ENCODE data around the gene CIITA.
"Not testable (repeated sequence)": the region's sequence is repeated elsewhere in the genome, so short reads cannot be mapped to it uniquely, and the experiment has no call there.

Gene CIITA

DNA sequence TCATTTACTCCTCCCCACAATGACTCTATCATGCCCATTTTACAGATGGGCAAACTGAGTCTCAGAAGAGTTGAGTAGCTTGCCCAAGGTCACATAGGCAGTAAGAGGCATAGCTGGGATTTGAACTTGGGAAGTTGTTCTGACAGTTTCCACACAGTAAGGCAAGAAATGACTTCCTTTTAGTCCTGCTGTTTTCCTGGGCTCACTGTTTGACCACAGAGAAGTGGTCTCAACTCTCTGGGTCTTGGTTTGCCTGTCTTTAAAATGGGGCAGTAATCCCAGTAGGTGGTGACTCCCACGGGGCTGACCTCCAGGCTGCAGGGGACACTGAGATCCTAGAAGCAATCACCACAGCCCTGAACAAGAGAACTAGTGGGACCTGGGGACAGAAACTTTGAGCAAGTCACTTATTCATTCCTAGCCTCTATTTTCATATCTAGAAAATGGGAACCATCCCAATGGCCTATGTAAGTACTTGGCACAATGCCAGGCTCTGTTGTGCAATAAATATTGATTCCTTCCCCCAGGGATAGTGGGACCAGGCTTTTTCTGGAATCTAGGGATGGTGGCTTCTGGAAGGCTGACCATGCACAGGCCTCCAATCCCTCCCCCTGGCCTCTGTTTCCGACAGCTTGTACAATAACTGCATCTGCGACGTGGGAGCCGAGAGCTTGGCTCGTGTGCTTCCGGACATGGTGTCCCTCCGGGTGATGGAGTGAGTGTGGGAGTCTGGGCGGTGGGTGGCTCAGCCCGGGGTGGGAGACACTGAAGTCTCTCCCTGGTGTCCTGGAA lies 44.7 kb downstream of the CIITA start:
- no peak for DNase-seq

GRCh38 chr16:10922328-10923145 lies 45.5 kb downstream of the CIITA start:
- no peak for DNase-seq

DNA sequence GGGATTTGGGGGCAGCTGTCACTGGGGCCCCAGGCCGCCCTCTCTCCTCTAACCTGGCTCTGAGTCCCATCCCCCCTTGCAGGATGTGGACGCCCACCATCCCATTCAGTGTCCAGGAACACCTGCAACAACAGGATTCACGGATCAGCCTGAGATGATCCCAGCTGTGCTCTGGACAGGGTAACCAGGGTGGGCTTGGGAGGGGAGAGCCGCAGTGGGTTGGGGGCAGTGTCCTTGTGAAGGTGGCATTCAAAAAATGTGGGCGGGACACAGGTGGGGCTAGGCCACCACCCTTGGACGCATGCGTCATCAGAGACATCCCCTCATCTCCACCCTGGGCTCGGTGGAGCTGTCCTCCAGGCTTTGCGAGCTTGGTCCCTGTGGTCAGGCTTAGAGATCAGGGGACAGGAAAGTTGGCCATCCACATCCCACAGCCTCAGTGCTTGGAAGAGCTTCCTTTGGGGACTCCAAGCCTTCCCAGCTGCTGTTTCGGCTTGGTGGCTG lies 46.2 kb downstream of the CIITA start:
- DNase-seq = no peak

- no peak for DNase-seq
Observed at GRCh38 chr16:10923650-10924214, 46.7 kb downstream of the CIITA start.

DNA sequence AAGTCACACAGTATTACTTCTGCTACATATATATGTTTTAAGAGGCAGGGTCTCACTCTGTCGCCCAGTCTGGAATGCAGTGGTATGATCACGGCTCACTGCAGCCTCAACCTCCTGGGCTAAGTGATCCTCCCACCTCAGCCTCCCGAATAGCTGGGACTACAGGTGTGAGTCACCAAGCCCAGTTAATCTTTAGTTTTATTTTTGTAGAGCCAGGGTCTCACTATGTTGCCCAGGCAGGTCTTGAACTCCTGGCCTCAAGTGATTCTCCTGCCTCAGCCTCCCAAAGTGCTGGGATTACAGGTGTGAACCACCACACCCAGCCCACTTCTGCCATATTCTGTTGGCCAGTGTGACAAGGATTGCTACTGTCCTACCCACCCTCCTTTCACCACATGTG lies 48.3 kb downstream of the CIITA start:
- DNase-seq = not testable (repeated sequence)

GRCh38 chr16:10926094-10926493 lies 49.1 kb downstream of the CIITA start:
- no peak for DNase-seq

- no peak for DNase-seq
Observed at GRCh38 chr16:10926867-10927266, 49.9 kb downstream of the CIITA start.

GRCh38 chr16:10927497-10928112 lies 50.6 kb downstream of the CIITA start:
- no peak for DNase-seq

DNA sequence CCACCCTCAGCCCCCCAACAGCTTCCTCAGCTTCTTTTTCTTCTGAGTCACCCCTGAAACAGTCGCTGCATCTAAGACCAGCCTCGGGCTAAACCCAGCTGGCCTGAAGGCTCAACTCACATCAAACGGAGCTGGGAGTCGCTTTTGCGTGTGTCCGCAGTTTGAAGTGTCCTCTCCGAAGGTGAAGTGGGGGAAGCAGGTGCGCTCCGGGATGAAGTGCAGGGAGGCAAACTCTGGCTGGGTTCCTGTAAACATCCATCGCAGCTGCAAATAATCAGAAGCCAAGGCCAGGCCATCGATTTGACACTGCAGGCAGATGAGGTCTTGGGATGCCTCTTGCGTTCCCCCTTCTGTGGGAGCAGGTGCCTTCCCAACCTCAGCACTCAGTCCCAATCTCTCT lies 52.1 kb downstream of the CIITA start:
- DNase-seq = not testable (repeated sequence)

DNA sequence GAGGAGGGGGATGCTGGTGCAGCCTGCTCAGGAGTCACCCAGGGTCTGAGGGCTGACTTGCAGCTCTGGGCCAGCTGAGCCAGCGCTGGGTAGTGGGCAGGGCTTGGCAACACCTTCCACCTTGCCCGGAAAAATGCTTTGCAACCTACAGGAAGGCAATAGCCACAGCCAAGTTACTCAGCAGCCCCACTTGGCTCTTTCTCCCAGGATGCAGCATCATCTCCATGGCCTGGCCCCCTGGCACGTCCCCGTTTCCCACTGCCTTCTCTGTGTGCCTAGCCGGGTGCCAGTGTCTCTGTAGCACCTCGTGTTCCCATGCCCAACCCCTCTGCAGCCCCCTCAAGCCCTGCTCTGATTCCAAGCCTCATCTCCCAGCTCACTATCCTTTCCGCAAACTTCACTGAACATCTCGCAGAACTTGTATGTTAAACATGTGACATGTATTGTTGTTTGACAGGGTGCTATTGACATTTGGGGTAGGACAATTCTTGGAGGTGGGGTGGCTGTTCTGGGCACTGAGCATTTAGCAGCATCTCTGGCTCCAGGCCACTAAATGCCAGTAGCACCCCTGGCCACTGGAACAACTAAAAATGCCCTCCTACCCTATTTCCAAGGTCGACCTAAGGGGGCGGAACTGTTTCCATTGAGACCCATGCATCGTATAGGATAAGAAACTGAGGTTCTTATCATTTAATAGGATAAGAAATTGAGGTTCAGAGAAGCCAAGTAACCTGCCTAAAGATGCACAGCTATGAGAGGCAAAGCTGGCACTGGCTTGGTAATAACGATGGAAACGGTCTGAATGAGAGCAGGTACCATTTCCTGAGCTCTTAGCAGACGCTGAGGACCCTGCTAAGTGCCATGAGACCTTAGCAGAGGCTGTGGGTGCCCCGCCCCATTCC lies 53.1 kb downstream of the CIITA start:
- DNase-seq = no peak

DNA sequence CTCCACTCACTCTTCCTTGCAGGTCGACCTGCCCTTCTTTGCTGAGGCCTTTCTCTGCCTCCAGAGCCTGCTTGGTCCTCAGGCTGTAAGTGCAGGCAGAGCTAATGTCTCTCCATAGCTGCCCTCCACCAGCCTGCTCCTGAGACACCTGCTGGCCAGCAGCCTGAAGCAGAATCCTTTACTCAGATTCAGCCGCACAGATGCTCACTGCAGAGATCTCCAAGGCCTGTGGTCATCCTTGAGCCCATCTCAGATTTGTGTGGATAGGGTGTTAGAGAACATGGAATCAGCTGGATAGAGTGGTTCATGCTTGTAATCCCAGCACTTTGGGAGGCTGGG lies 53.7 kb downstream of the CIITA start:
- no peak for DNase-seq

- no peak for DNase-seq
Observed at GRCh38 chr16:10931134-10931533, 54.1 kb downstream of the CIITA start.

GRCh38 chr16:10931977-10932632 lies 55.1 kb downstream of the CIITA start:
- DNase-seq = no peak

- DNase-seq = no peak
Observed at GRCh38 chr16:10932959-10933710, 56.1 kb downstream of the CIITA start.

- no peak for DNase-seq
Observed at GRCh38 chr16:10933865-10934264, 56.9 kb downstream of the CIITA start.

DNA sequence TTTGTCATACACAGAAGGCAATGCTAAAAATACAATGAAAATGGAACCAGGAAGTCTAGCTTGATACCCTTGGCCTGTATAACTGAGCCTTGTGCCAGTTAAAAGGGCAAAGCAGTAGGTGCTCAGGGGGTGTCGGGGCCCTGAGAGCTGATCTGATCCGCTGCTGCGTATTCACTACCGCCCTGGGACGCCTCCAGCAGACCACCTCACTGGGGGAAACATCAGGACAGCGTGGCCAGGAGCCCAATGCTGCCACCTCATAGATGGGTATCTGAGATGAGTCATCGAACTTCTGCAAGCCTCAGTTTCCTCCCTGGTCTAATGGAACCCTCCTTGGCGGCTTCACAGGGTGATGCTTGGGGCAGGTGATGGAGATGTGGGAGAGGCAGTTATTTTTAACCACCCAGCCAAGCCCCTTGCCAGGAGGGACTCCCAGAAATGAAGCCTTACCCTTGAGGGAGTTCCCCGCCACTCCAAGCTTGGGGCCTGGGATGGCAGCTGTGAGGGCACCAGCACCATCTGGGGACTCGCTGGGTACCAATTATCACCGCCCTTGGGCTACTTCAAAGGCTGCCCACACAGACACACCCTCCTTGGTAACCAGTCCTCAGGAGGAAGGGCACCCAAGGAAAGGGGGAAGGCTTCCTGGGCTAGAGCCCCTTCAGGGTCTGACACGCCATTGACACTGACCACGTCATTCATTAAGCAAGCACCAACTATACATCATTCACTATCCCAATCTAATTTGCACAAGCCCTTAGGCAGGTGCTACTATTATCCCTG lies 57.5 kb downstream of the CIITA start:
- DNase-seq = no peak

- no peak for DNase-seq
Observed at GRCh38 chr16:10935226-10935915, 58.4 kb downstream of the CIITA start.

DNA sequence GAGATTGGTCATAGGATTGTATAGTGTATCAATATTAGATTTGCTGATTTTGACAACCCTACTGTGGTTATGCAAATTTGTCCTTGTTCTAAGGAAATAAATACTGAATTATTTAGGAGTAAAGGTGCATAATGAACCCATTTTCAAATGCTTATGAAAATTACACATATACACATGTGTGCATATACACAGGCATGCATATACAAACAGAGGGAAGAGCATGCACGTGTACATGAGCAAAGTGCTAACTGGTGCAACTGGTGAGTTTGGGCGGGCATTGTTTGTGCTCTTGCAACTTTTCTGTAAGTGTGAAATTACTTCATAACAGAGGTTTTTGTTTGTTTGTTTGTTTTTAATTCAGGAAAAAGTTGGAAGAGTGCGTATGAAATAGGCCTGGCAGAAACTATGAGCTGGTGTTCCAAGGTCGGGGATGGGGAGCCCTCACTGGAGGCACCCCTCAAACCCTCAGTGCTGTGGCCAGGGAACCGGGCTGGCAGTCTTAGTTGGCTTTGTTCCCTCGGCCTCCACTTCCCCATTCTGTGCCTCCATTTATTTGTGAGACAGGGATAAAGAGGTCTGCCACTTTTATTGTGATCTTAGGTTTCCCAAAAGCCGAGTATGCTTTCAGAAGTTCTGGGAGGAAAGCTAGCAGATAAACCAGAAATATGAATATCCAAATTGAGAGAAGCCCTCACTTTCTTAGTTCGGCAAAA lies 59.4 kb downstream of the CIITA start:
- no peak for DNase-seq
